ENCODE data around the gene CLDN22. TPM values are rescaled to one million over a fixed set of nuclear protein-coding genes. Genes with fewer than 3 reads are reported as not detected.

Gene CLDN22
- polyA plus RNA-seq: not detected

GRCh38 chr4:183320211-183321059 is at the start of gene CLDN22:
CLDN22 (minus strand) TSS chr4:183320276; CDS start chr4:183320218, 58 bp downstream.
- peaks cover 10% of the 10 kb centered on the region for H3K27me3 Mint-ChIP-seq
- H3K9me3 Mint-ChIP-seq: no peaks in the 10 kb centered on the region
- no peak within 1 kb of the TSS for H3K4me3 Mint-ChIP-seq
- no peaks in the 10 kb centered on the region for H3K36me3 Mint-ChIP-seq
- no peaks in the 10 kb centered on the region for H3K4me1 Mint-ChIP-seq
- no peak within 1 kb of the TSS for H3K27ac Mint-ChIP-seq

GRCh38 chr4:183369073-183369472 is 49.0 kb upstream of the CLDN22 start:
- Mint-ChIP-seq H3K27ac (no peak overlapping the region), H3K4me3 (no peak overlapping the region), H3K36me3 (peaks cover 2% of the 10 kb centered on the region), H3K4me1 (peaks cover 0 to 2% (median 0%) of the 10 kb centered on the region in 3 donors), H3K9me3 (peaks cover 0 to 4% (median 3%) of the 10 kb centered on the region in 3 donors), H3K27me3 (peaks cover under 1% of the 10 kb centered on the region)

GRCh38 chr4:183366206-183366835 is 46.2 kb upstream of the CLDN22 start:
- H3K36me3 Mint-ChIP-seq: peaks cover 2% of the 10 kb centered on the region
- no peak overlapping the region for H3K4me3 Mint-ChIP-seq
- H3K27ac Mint-ChIP-seq: peak overlapping the region in 1 of 3 donors; percentile 51
- H3K27me3 Mint-ChIP-seq: peaks cover 6% of the 10 kb centered on the region
- peaks cover 0 to 2% (median 0%) of the 10 kb centered on the region in 3 donors for H3K9me3 Mint-ChIP-seq
- H3K4me1 Mint-ChIP-seq: peaks cover 0 to 2% (median 0%) of the 10 kb centered on the region in 3 donors

GRCh38 chr4:183364025-183364424 is 43.9 kb upstream of the CLDN22 start:
- peaks cover 0 to 2% (median 0%) of the 10 kb centered on the region in 3 donors for H3K9me3 Mint-ChIP-seq
- H3K36me3 Mint-ChIP-seq: peaks cover 2% of the 10 kb centered on the region
- H3K4me1 Mint-ChIP-seq: peaks cover 0 to 2% (median 0%) of the 10 kb centered on the region in 3 donors
- H3K4me3 Mint-ChIP-seq: no peak overlapping the region
- no peak overlapping the region for H3K27ac Mint-ChIP-seq
- peaks cover 6% of the 10 kb centered on the region for H3K27me3 Mint-ChIP-seq

- Mint-ChIP-seq H3K4me1 (peaks cover 0 to 2% (median 0%) of the 10 kb centered on the region in 3 donors), H3K27ac (no peak overlapping the region), H3K4me3 (no peak overlapping the region), H3K36me3 (peaks cover 2% of the 10 kb centered on the region), H3K9me3 (peaks cover 0 to 2% (median 0%) of the 10 kb centered on the region in 3 donors), H3K27me3 (peaks cover 6% of the 10 kb centered on the region)
Measured at GRCh38 chr4:183362916-183363542, 43.0 kb upstream of the CLDN22 start.

GRCh38 chr4:183362036-183362435 is 42.0 kb upstream of the CLDN22 start:
- peaks cover 1% of the 10 kb centered on the region for H3K36me3 Mint-ChIP-seq
- peaks cover 8% of the 10 kb centered on the region for H3K27me3 Mint-ChIP-seq
- no peak overlapping the region for H3K4me3 Mint-ChIP-seq
- peaks cover 0 to 4% (median 0%) of the 10 kb centered on the region in 3 donors for H3K4me1 Mint-ChIP-seq
- peaks cover 0 to 2% (median 0%) of the 10 kb centered on the region in 3 donors for H3K9me3 Mint-ChIP-seq
- H3K27ac Mint-ChIP-seq: no peak overlapping the region

- Mint-ChIP-seq H3K4me3 (no peak overlapping the region), H3K27me3 (peaks cover 9% of the 10 kb centered on the region), H3K36me3 (peaks cover 1% of the 10 kb centered on the region), H3K27ac (no peak overlapping the region), H3K9me3 (peaks cover 0 to 2% (median 0%) of the 10 kb centered on the region in 3 donors), H3K4me1 (peaks cover 0 to 4% (median 0%) of the 10 kb centered on the region in 3 donors)
Measured at GRCh38 chr4:183360161-183360919, 40.3 kb upstream of the CLDN22 start.

- H3K36me3 Mint-ChIP-seq: peaks cover 1% of the 10 kb centered on the region
- no peak overlapping the region for H3K27ac Mint-ChIP-seq
- H3K4me3 Mint-ChIP-seq: no peak overlapping the region
- H3K9me3 Mint-ChIP-seq: peaks cover 0 to 2% (median 0%) of the 10 kb centered on the region in 3 donors
- peaks cover 3% of the 10 kb centered on the region for H3K27me3 Mint-ChIP-seq
- peaks cover 0 to 4% (median 0%) of the 10 kb centered on the region in 3 donors for H3K4me1 Mint-ChIP-seq
Measured at GRCh38 chr4:183358215-183358755, 38.2 kb upstream of the CLDN22 start.

GRCh38 chr4:183356931-183357675 is 37.0 kb upstream of the CLDN22 start:
- Mint-ChIP-seq H3K4me3 (peak overlapping the region in 1 of 4 donors; percentile 45), H3K36me3 (peaks cover 1% of the 10 kb centered on the region), H3K9me3 (no peaks in the 10 kb centered on the region), H3K27ac (no peak overlapping the region), H3K4me1 (peaks cover 0 to 4% (median 0%) of the 10 kb centered on the region in 3 donors), H3K27me3 (peaks cover 4% of the 10 kb centered on the region)

- H3K4me3 Mint-ChIP-seq: no peak overlapping the region
- no peak overlapping the region for H3K27ac Mint-ChIP-seq
- H3K36me3 Mint-ChIP-seq: peaks cover 1% of the 10 kb centered on the region
- H3K27me3 Mint-ChIP-seq: peaks cover 4% of the 10 kb centered on the region
- no peaks in the 10 kb centered on the region for H3K9me3 Mint-ChIP-seq
- peaks cover 0 to 4% (median 0%) of the 10 kb centered on the region in 3 donors for H3K4me1 Mint-ChIP-seq
Measured at GRCh38 chr4:183356173-183356830, 36.2 kb upstream of the CLDN22 start.

- Mint-ChIP-seq H3K36me3 (peaks cover 3% of the 10 kb centered on the region), H3K9me3 (peaks cover 0 to 3% (median 0%) of the 10 kb centered on the region in 3 donors), H3K4me1 (peaks cover 0 to 4% (median 0%) of the 10 kb centered on the region in 3 donors), H3K4me3 (no peak overlapping the region), H3K27ac (no peak overlapping the region), H3K27me3 (peaks cover 10% of the 10 kb centered on the region)
Measured at GRCh38 chr4:183355405-183355804, 35.3 kb upstream of the CLDN22 start.

GRCh38 chr4:183354219-183354618 is 34.1 kb upstream of the CLDN22 start:
- Mint-ChIP-seq H3K4me3 (no peak overlapping the region), H3K27me3 (peaks cover 18% of the 10 kb centered on the region), H3K36me3 (peaks cover 6% of the 10 kb centered on the region), H3K4me1 (peaks cover 0 to 4% (median 0%) of the 10 kb centered on the region in 3 donors), H3K9me3 (peaks cover 0 to 6% (median 2%) of the 10 kb centered on the region in 3 donors), H3K27ac (no peak overlapping the region)

GRCh38 chr4:183353557-183353956 is 33.5 kb upstream of the CLDN22 start:
- Mint-ChIP-seq H3K9me3 (peaks cover 0 to 6% (median 2%) of the 10 kb centered on the region in 3 donors), H3K36me3 (peaks cover 6% of the 10 kb centered on the region), H3K4me1 (peaks cover 0 to 4% (median 0%) of the 10 kb centered on the region in 3 donors), H3K27ac (no peak overlapping the region), H3K27me3 (peaks cover 21% of the 10 kb centered on the region), H3K4me3 (no peak overlapping the region)
